Right lobe of liver (tissue), 4 donors: ENCODE data around the gene PROZ.

Experiments used
- POLR2A ChIP-seq: fragments of 450-650 bp; IDR thresholded peaks from one replicate; pipeline ENCODE4 v1.6.1; 2017; ENCODE audit warnings: antibody characterized with exemption, mild to moderate bottlenecking
- TF ChIP-seq, protein P1 (sequence below), 4 donors: fragments of 200-600 bp in 3 of 4; fragments of 450-650 bp in 1 of 4; IDR thresholded peaks; one replicate each; pipeline versions ENCODE4 v1.5.1 to v1.8.0; 2016 to 2022; ENCODE audit warnings: antibody characterized with exemption in 4 of 4, mild to moderate bottlenecking in 2 of 4
- donor health status: DM: no; HTN: no; CAD: no.
- donor health status: DM: no; HTN: no; CAD: no.
- donor health status: DM: no; HTN: yes; CAD: no.

- no peak for TF ChIP-seq POLR2A
- TF ChIP-seq, protein P1, sequence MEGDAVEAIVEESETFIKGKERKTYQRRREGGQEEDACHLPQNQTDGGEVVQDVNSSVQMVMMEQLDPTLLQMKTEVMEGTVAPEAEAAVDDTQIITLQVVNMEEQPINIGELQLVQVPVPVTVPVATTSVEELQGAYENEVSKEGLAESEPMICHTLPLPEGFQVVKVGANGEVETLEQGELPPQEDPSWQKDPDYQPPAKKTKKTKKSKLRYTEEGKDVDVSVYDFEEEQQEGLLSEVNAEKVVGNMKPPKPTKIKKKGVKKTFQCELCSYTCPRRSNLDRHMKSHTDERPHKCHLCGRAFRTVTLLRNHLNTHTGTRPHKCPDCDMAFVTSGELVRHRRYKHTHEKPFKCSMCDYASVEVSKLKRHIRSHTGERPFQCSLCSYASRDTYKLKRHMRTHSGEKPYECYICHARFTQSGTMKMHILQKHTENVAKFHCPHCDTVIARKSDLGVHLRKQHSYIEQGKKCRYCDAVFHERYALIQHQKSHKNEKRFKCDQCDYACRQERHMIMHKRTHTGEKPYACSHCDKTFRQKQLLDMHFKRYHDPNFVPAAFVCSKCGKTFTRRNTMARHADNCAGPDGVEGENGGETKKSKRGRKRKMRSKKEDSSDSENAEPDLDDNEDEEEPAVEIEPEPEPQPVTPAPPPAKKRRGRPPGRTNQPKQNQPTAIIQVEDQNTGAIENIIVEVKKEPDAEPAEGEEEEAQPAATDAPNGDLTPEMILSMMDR (IDR thresholded peaks at IDR 0.05) = no peak
These were observed 47.6 kb upstream of the PROZ start for GRCh38 chr13:113110852-113111315.
